ENCODE measurements around the gene TKTL2.

DNA sequence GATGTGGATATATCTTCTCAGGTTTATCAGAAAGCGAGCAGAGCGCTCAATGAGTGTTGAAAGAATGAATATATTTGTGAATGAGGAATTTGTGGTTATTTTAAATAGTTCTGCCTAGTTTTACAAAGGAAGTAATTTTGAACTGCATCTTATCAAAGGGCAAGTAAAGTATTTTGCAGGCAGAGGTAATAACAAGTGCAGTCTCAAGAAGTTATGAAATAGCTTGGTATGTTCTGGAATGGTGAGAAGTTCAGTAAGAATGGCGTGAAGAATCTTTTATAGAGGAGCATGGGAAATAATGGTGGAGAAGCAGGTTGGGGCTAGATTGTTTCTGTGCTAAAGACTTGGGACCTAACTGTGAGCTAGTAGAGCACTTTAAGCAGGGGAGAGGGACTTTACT is 31.8 kb upstream of the TKTL2 start:
- TF ChIP-seq, protein P1, sequence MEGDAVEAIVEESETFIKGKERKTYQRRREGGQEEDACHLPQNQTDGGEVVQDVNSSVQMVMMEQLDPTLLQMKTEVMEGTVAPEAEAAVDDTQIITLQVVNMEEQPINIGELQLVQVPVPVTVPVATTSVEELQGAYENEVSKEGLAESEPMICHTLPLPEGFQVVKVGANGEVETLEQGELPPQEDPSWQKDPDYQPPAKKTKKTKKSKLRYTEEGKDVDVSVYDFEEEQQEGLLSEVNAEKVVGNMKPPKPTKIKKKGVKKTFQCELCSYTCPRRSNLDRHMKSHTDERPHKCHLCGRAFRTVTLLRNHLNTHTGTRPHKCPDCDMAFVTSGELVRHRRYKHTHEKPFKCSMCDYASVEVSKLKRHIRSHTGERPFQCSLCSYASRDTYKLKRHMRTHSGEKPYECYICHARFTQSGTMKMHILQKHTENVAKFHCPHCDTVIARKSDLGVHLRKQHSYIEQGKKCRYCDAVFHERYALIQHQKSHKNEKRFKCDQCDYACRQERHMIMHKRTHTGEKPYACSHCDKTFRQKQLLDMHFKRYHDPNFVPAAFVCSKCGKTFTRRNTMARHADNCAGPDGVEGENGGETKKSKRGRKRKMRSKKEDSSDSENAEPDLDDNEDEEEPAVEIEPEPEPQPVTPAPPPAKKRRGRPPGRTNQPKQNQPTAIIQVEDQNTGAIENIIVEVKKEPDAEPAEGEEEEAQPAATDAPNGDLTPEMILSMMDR (IDR thresholded peaks at IDR 0.05) = no peak
- no peak for TF ChIP-seq POLR2A (IDR thresholded peaks at IDR 0.05)
